WTC11 (cell line): ENCODE measurements around the gene WSCD1. TPM values are rescaled to one million over a fixed set of nuclear protein-coding genes. Genes with fewer than 3 reads are reported as not detected.

Experiments used
- ATAC-seq: fragments of 200-7000 bp; cut with Tn5 transposase; 2 replicates; pipeline ENCODE4 v1.10.0; 2021; ENCODE audit warnings: mild to moderate bottlenecking, moderate library complexity
- CTCF ChIA-PET: fragments of 300-600 bp; sonication (Branson Sonifier 250); formaldehyde crosslinking; loops from one replicate; lab custom pipeline; 2021; ENCODE audit warnings: antibody characterized with exemption; lab: Charles Lee
- POLR2A ChIA-PET: fragments of 350-600 bp; sonication (Branson Sonifier 250); formaldehyde crosslinking; loops from one replicate; lab custom pipeline; 2021; ENCODE audit warnings: antibody characterized with exemption; lab: Charles Lee
- DNase-seq: peaks from one replicate; pipeline ENCODE4 v3.0.0; 2021; ENCODE audit warnings: low spot score
- H3K27ac Mint-ChIP-seq: 2 replicates; pipeline ENCODE4 v1.8.0; 2021; ENCODE audit warnings: mixed read lengths
- H3K27me3 Mint-ChIP-seq: 2 replicates; pipeline ENCODE4 v1.8.0; 2021; ENCODE audit warnings: low read depth, mild to moderate bottlenecking, moderate library complexity, mixed read lengths
- H3K36me3 Mint-ChIP-seq: 2 replicates; pipeline ENCODE4 v1.8.0; 2021; ENCODE audit warnings: mixed read lengths
- H3K4me1 Mint-ChIP-seq: 2 replicates; pipeline ENCODE4 v1.8.0; 2022; ENCODE audit warnings: mixed read lengths
- H3K4me3 Mint-ChIP-seq: 2 replicates; pipeline ENCODE4 v1.8.0; 2021; ENCODE audit warnings: mild to moderate bottlenecking, moderate library complexity, mixed read lengths
- H3K9me3 Mint-ChIP-seq: 2 replicates; pipeline ENCODE4 v1.8.0; 2021; ENCODE audit warnings: mixed read lengths
- EMX1 ChIP-seq: fragments of 250-450 bp; sonication (Bioruptor Pico); IDR thresholded peaks from 2 replicates; pipeline ENCODE4 v1.8.0; 2021; ENCODE audit warnings: mild to moderate bottlenecking
- GTF2I ChIP-seq: fragments of 250-450 bp; sonication (Bioruptor Pico); conservative IDR thresholded peaks from 2 replicates; pipeline ENCODE4 v1.4.0; 2021; ENCODE audit warnings: mild to moderate bottlenecking
- JAZF1 ChIP-seq: fragments of 250-450 bp; sonication (Bioruptor Pico); IDR thresholded peaks from 2 replicates; pipeline ENCODE4 v1.9.0; 2021; ENCODE audit warnings: moderate library complexity, mild to moderate bottlenecking, inconsistent platforms
- MYBL2 ChIP-seq: sonication (generic); formaldehyde crosslinking; IDR thresholded peaks from 2 replicates; pipeline ENCODE4 v1.8.1; 2023; ENCODE audit warnings: mild to moderate bottlenecking, moderate library complexity, missing genetic modification reagents
- RELA ChIP-seq: sonication (generic); formaldehyde crosslinking; IDR thresholded peaks from 2 replicates; pipeline ENCODE4 v1.8.1; 2022; ENCODE audit warnings: missing genetic modification reagents, mild to moderate bottlenecking, borderline replicate concordance
- RORB ChIP-seq: fragments of 250-450 bp; sonication (Bioruptor Pico); IDR thresholded peaks from 2 replicates; pipeline ENCODE4 v1.9.0; 2021; ENCODE audit warnings: mild to moderate bottlenecking
- SMAD4 ChIP-seq: sonication (generic); formaldehyde crosslinking; IDR thresholded peaks from 2 replicates; pipeline ENCODE4 v1.8.0; 2022; ENCODE audit warnings: mild to moderate bottlenecking, missing genetic modification reagents
- TEAD1 ChIP-seq: sonication (generic); formaldehyde crosslinking; IDR thresholded peaks from 2 replicates; pipeline ENCODE4 v1.8.0; 2022; ENCODE audit warnings: mild to moderate bottlenecking, missing genetic modification reagents
- TEAD4 ChIP-seq: sonication (generic); formaldehyde crosslinking; IDR thresholded peaks from 2 replicates; pipeline ENCODE4 v1.8.0; 2022; ENCODE audit warnings: mild to moderate bottlenecking, missing genetic modification reagents
- TP53 ChIP-seq: sonication (generic); formaldehyde crosslinking; IDR thresholded peaks from 2 replicates; pipeline ENCODE4 v1.8.1; 2023; ENCODE audit warnings: mild to moderate bottlenecking, missing genetic modification reagents
- ZBTB21 ChIP-seq: sonication (generic); formaldehyde crosslinking; IDR thresholded peaks from 2 replicates; pipeline ENCODE4 v1.8.1; 2023; ENCODE audit warnings: mild to moderate bottlenecking, missing genetic modification reagents, borderline replicate concordance
- ZNF219 ChIP-seq: sonication (generic); formaldehyde crosslinking; IDR thresholded peaks from 2 replicates; pipeline ENCODE4 v1.8.0; 2023; ENCODE audit warnings: missing genetic modification reagents, mild to moderate bottlenecking, borderline replicate concordance
- ZNF232 ChIP-seq: sonication (generic); formaldehyde crosslinking; IDR thresholded peaks from 2 replicates; pipeline ENCODE4 v1.8.0; 2022; ENCODE audit warnings: mild to moderate bottlenecking, missing genetic modification reagents
- ZNF317 ChIP-seq: sonication (generic); formaldehyde crosslinking; IDR thresholded peaks from 2 replicates; pipeline ENCODE4 v1.8.1; 2023; ENCODE audit warnings: low read depth, mild to moderate bottlenecking, moderate library complexity, missing genetic modification reagents, borderline replicate concordance
- total RNA-seq: library from RNA; stranded (reverse); gene quantifications from 3 replicates; pipeline ENCODE4 v1.2.3, GENCODE V29; 2021
- TF ChIP-seq, protein P1 (sequence below): sonication (generic); formaldehyde crosslinking; IDR thresholded peaks from 2 replicates; pipeline ENCODE4 v1.8.1; 2022; ENCODE audit warnings: mild to moderate bottlenecking, missing genetic modification reagents, moderate library complexity, borderline replicate concordance
- TF ChIP-seq, protein P2 (sequence below): fragments of 250-450 bp; sonication (Bioruptor Pico); IDR thresholded peaks from 2 replicates; pipeline ENCODE4 v1.9.0; 2021; ENCODE audit warnings: mild to moderate bottlenecking
- TF ChIP-seq, protein P3 (sequence below): sonication (generic); formaldehyde crosslinking; IDR thresholded peaks from 2 replicates; pipeline ENCODE4 v1.8.1; 2022; ENCODE audit warnings: low read depth, missing genetic modification reagents, borderline replicate concordance
- TF ChIP-seq, protein P4 (sequence below): sonication (generic); formaldehyde crosslinking; IDR thresholded peaks from 2 replicates; pipeline ENCODE4 v1.8.1; 2023; ENCODE audit warnings: mild to moderate bottlenecking, missing genetic modification reagents, moderate library complexity
- TF ChIP-seq, protein P5 (sequence below): sonication (generic); formaldehyde crosslinking; IDR thresholded peaks from 2 replicates; pipeline ENCODE4 v1.8.0; 2022; ENCODE audit warnings: missing genetic modification reagents
- TF ChIP-seq, protein P6 (sequence below): sonication (generic); formaldehyde crosslinking; IDR thresholded peaks from 2 replicates; pipeline ENCODE4 v1.8.0; 2023; ENCODE audit warnings: missing genetic modification reagents, mild to moderate bottlenecking, borderline replicate concordance

WSCD1 gene
- total RNA-seq, 1 experiment from 2014 or later, result 57.5 TPM

DNA sequence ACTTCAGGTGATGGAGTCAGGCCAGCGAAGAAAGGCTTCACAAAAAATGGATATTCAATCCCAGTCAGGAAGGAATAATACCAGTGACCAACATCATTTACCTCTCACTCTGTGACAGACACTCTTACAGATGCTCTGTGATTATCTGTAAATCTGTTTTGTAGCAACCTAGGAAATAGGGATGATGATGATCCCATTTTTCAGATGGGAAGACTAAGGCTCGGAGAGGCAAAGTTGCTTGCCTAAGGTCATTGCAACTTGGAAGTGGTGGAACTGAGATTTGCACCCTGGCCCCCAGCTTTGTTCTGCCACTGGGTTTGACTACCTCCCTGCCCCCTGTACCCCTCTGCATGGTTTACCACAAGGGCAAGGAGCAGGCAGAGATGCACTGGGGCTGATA lies 14.1 kb upstream of the WSCD1 start:
- CTCF ChIA-PET, result no interaction called here
- Mint-ChIP-seq H3K36me3 (no peaks in the 10 kb centered on the region), H3K4me1 (peaks cover 22% of the 10 kb centered on the region), H3K27me3 (no peaks in the 10 kb centered on the region; the same call in none of the 2 replicates), H3K9me3 (no peaks in the 10 kb centered on the region), H3K27ac (no peak overlapping the region), H3K4me3 (no peak overlapping the region)
- ATAC-seq (no peak), DNase-seq (no peak)
- TF ChIP-seq ZNF317 (CRISPR knock-in tag) (no peak), GTF2I (CRISPR knock-in tag) (no peak)
- POLR2A ChIA-PET, result no interaction called here

DNA sequence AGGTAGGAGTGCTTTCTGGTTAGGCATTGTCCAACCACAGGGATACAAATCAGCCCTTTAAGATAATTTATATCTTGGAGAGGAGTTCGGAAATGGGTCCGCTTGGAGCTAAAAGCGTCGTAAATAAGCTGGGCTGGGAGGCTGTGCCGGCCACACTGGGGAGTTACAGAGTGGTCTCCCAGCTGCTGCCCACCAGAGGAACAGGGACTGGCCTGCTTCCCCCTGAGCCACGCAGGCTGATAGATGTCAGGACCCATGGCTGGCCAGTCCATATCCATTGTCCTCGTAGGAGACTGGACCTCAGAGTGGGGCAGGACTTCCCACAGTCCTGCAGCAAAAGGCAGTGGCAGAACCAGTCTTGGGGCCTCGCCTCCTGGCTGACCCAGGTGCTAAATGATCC lies 12.6 kb upstream of the WSCD1 start:
- Mint-ChIP-seq H3K27ac (no peak overlapping the region), H3K36me3 (no peaks in the 10 kb centered on the region), H3K9me3 (no peaks in the 10 kb centered on the region), H3K27me3 (no peaks in the 10 kb centered on the region; the same call in 1 of the 2 replicates), H3K4me3 (no peak overlapping the region)
- DNase-seq, result no peak
- ChIA-PET POLR2A (no interaction called here), CTCF (interaction anchor here (1.1 kb wide), 1 partner anchor 465 kb away, joined by 3 read pairs; no protein-coding TSS in a partner anchor)
- no peak for ATAC-seq
- no peak for TF ChIP-seq MYBL2
- TF ChIP-seq TEAD1, result no peak
- TF ChIP-seq ZBTB21 (CRISPR knock-in tag), result no peak
- no peak for TF ChIP-seq ZNF232 (CRISPR knock-in tag)
- TF ChIP-seq, protein P1, sequence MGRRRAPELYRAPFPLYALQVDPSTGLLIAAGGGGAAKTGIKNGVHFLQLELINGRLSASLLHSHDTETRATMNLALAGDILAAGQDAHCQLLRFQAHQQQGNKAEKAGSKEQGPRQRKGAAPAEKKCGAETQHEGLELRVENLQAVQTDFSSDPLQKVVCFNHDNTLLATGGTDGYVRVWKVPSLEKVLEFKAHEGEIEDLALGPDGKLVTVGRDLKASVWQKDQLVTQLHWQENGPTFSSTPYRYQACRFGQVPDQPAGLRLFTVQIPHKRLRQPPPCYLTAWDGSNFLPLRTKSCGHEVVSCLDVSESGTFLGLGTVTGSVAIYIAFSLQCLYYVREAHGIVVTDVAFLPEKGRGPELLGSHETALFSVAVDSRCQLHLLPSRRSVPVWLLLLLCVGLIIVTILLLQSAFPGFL, result no peak
- TF ChIP-seq TEAD4 (CRISPR knock-in tag), result no peak
- no peak for TF ChIP-seq ZNF219 (CRISPR knock-in tag)
- TF ChIP-seq SMAD4 (CRISPR knock-in tag), result no peak
- TF ChIP-seq JAZF1 (CRISPR knock-in tag), result no peak
- TF ChIP-seq TP53 (CRISPR knock-in tag), result no peak
- no peak for TF ChIP-seq RORB
- TF ChIP-seq, protein P2, sequence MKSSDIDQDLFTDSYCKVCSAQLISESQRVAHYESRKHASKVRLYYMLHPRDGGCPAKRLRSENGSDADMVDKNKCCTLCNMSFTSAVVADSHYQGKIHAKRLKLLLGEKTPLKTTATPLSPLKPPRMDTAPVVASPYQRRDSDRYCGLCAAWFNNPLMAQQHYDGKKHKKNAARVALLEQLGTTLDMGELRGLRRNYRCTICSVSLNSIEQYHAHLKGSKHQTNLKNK, result no peak
- TF ChIP-seq, all 79 proteins: peak for 0
- peaks cover 22% of the 10 kb centered on the region for H3K4me1 Mint-ChIP-seq

DNA sequence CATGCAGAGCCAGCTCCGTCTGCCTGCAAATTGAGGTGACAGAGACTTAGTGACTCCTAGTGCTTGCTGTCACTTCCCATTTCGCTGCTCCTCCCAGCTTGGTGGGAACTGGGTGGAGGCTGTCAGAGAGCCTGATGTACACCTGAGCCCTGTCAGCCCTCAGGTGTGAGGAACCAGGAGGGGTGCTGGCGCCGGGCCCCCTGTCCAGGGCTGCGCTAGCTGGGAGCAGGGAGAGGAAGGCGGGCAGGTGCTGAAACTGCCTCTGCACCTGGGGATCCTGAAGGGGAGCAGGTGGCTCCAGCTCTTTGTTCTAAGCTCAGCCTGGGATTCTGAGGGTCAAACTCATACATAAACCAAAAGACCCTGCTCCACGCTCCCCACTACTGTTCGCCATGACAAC lies 10.8 kb upstream of the WSCD1 start:
- ATAC-seq, result no peak
- Mint-ChIP-seq H3K4me1 (peaks cover 22% of the 10 kb centered on the region), H3K4me3 (no peak overlapping the region), H3K27me3 (no peaks in the 10 kb centered on the region; the same call in 1 of the 2 replicates), H3K9me3 (no peaks in the 10 kb centered on the region), H3K36me3 (no peaks in the 10 kb centered on the region), H3K27ac (no peak overlapping the region)
- DNase-seq, result no peak
- CTCF ChIA-PET, result interaction anchor here (0.8 to 1.2 kb wide), 3 partner anchors 9 to 265 kb away, joined by 3 to 5 read pairs (median 3); no protein-coding TSS in a partner anchor
- POLR2A ChIA-PET, result interaction anchor here (0.5 kb wide), 1 partner anchor 86 kb away, joined by 3 read pairs; no protein-coding TSS in a partner anchor
- TF ChIP-seq, protein P3, sequence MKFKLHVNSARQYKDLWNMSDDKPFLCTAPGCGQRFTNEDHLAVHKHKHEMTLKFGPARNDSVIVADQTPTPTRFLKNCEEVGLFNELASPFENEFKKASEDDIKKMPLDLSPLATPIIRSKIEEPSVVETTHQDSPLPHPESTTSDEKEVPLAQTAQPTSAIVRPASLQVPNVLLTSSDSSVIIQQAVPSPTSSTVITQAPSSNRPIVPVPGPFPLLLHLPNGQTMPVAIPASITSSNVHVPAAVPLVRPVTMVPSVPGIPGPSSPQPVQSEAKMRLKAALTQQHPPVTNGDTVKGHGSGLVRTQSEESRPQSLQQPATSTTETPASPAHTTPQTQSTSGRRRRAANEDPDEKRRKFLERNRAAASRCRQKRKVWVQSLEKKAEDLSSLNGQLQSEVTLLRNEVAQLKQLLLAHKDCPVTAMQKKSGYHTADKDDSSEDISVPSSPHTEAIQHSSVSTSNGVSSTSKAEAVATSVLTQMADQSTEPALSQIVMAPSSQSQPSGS, result no peak
- no peak for TF ChIP-seq RELA (CRISPR knock-in tag)
- TF ChIP-seq, protein P4, sequence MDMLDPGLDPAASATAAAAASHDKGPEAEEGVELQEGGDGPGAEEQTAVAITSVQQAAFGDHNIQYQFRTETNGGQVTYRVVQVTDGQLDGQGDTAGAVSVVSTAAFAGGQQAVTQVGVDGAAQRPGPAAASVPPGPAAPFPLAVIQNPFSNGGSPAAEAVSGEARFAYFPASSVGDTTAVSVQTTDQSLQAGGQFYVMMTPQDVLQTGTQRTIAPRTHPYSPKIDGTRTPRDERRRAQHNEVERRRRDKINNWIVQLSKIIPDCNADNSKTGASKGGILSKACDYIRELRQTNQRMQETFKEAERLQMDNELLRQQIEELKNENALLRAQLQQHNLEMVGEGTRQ (CRISPR knock-in tag), result no peak
- TF ChIP-seq ZNF232 (CRISPR knock-in tag), result no peak
- no peak for TF ChIP-seq EMX1 (CRISPR knock-in tag)
- TF ChIP-seq, protein P5, sequence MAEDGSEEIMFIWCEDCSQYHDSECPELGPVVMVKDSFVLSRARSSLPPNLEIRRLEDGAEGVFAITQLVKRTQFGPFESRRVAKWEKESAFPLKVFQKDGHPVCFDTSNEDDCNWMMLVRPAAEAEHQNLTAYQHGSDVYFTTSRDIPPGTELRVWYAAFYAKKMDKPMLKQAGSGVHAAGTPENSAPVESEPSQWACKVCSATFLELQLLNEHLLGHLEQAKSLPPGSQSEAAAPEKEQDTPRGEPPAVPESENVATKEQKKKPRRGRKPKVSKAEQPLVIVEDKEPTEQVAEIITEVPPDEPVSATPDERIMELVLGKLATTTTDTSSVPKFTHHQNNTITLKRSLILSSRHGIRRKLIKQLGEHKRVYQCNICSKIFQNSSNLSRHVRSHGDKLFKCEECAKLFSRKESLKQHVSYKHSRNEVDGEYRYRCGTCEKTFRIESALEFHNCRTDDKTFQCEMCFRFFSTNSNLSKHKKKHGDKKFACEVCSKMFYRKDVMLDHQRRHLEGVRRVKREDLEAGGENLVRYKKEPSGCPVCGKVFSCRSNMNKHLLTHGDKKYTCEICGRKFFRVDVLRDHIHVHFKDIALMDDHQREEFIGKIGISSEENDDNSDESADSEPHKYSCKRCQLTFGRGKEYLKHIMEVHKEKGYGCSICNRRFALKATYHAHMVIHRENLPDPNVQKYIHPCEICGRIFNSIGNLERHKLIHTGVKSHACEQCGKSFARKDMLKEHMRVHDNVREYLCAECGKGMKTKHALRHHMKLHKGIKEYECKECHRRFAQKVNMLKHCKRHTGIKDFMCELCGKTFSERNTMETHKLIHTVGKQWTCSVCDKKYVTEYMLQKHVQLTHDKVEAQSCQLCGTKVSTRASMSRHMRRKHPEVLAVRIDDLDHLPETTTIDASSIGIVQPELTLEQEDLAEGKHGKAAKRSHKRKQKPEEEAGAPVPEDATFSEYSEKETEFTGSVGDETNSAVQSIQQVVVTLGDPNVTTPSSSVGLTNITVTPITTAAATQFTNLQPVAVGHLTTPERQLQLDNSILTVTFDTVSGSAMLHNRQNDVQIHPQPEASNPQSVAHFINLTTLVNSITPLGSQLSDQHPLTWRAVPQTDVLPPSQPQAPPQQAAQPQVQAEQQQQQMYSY (CRISPR knock-in tag), result no peak
- TF ChIP-seq, protein P6, sequence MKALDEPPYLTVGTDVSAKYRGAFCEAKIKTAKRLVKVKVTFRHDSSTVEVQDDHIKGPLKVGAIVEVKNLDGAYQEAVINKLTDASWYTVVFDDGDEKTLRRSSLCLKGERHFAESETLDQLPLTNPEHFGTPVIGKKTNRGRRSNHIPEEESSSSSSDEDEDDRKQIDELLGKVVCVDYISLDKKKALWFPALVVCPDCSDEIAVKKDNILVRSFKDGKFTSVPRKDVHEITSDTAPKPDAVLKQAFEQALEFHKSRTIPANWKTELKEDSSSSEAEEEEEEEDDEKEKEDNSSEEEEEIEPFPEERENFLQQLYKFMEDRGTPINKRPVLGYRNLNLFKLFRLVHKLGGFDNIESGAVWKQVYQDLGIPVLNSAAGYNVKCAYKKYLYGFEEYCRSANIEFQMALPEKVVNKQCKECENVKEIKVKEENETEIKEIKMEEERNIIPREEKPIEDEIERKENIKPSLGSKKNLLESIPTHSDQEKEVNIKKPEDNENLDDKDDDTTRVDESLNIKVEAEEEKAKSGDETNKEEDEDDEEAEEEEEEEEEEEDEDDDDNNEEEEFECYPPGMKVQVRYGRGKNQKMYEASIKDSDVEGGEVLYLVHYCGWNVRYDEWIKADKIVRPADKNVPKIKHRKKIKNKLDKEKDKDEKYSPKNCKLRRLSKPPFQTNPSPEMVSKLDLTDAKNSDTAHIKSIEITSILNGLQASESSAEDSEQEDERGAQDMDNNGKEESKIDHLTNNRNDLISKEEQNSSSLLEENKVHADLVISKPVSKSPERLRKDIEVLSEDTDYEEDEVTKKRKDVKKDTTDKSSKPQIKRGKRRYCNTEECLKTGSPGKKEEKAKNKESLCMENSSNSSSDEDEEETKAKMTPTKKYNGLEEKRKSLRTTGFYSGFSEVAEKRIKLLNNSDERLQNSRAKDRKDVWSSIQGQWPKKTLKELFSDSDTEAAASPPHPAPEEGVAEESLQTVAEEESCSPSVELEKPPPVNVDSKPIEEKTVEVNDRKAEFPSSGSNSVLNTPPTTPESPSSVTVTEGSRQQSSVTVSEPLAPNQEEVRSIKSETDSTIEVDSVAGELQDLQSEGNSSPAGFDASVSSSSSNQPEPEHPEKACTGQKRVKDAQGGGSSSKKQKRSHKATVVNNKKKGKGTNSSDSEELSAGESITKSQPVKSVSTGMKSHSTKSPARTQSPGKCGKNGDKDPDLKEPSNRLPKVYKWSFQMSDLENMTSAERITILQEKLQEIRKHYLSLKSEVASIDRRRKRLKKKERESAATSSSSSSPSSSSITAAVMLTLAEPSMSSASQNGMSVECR (CRISPR knock-in tag), result no peak
